Right ventricle myocardium inferior (tissue), 1 donor: ENCODE measurements around the gene RIGI. TPM values are rescaled to one million over a fixed set of nuclear protein-coding genes. Genes with fewer than 3 reads are reported as not detected.
"Not testable (repeated sequence)": the region's sequence is repeated elsewhere in the genome, so short reads cannot be mapped to it uniquely, and the experiment has no call there.

Experiments
- ATAC-seq: fragments of 200-7000 bp; cut with Tn5 transposase; one replicate; pipeline ENCODE4 v1.9.1; 2020; ENCODE audit warnings: mild to moderate bottlenecking, moderate library complexity
- DNase-seq: peaks from one replicate; pipeline ENCODE4 v3.0.0; 2021; ENCODE audit errors: missing footprints
- intact Hi-C: fragments of 100-400 bp; cut with DNase I; formaldehyde crosslinking; loops from one replicate; pipeline ENCODE4 v1.11.0; 2022
- total RNA-seq: library from RNA; stranded (reverse); fragmentation: NEBNext Ultra II Directional; extraction: Animal tissue kit (Norgen Biotek cat#: 25700); gene quantifications from one replicate; pipeline ENCODE4 v1.2.1, GENCODE V29; 2021
- donor health status: DM: no; HTN: yes; CAD: no; lungs with severe emphysema.

Gene RIGI
- total RNA-seq, 1 donor from 2014 or later: 4.7 TPM

GRCh38 chr9:32548213-32548612, 22.2 kb upstream of the RIGI start:
- ATAC-seq, intact Hi-C loops: not testable (repeated sequence)
- DNase-seq: peak; percentile 57

DNA sequence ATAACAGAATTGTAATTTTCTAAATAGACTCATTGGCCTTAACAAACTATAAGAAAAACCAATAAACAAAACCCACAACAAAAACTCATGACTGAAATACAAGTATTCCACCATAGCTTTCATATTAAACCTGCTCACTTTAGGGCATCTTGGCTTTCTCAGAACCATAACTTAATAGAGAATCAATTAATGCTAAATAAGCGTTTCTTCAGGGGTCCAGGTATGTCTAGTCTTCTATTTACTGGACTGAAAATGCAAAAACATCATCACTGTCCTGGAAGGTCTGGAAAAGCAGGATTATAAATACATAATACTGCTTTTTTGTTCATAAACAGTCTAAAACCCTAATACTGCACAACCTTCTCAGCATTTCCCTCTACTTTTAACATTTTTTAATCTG, 19.9 kb upstream of the RIGI start:
- intact Hi-C loops: loop anchor here (2.0 kb wide), 1 partner anchor 19 kb away; the partner anchor contains the start of gene RIGI
- ATAC-seq (no peak), DNase-seq (no peak)

DNA sequence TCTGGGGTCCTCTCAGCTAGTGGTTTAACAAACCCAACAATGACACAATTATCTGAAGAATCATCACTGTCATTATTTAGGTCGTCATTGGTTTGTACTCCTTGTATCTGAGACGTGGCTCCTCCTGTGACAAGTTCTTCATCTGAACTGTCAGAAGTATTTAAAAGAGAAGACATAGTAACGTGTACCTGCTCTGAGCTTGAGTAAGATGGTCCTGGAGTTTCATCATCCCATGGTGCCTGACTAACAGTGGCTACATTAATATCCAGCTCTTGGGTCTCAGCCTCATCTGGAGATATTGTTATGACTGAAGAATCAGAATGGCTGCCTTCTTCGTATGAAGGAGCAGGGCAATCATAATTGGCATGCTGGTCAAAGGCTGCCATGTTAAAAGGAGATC, 17.1 kb upstream of the RIGI start:
- ATAC-seq: no peak
- intact Hi-C loops: no loop called here
- no peak for DNase-seq

- ATAC-seq (no peak), DNase-seq (no peak)
- intact Hi-C loops: no loop called here
Observed at GRCh38 chr9:32533816-32534215, 7.8 kb upstream of the RIGI start.

DNA sequence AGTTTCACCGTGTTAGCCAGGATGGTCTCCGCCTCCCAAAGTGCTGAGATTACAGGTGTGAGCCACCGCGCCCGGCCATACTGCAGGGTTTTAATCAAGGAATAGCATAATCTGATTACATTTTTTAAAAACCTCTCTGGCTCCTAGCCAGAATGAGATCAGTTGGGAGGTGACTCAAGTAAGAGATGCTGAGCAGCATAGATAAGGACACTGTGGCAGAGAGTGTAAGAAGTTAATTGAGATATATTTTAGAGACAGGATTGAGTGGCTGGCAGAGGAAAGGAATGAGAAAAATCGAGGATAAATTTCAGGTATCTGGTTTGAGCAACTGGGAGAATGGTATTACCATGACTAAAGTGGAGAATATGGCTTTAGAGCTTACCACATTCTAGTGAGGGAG, 7.3 kb upstream of the RIGI start:
- DNase-seq (no peak), ATAC-seq (no peak)
- intact Hi-C loops: no loop called here

DNA sequence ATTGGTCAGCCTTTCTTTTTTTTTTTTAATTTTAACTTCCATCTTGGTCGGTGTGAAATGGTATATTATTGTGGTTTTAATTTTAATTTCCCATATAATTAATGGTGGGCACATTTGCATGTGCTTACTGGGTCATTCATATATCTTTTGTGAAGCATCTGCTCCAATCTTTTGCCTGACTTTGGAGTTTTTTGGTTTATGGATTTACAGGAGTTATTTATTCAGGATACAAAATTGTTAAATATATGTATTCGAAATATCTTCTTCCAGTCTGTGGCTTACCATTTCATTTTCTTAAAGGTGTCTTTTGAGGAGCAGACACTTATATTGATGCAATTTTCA, 682 bp upstream of the RIGI start:
- intact Hi-C loops: loop anchor here (2.0 to 10.0 kb wide), 4 partner anchors 20 to 142 kb away; partner anchors contain the start of genes ACO1 and NDUFB6
- ATAC-seq (no peak), DNase-seq (no peak)

- DNase-seq (no peak), ATAC-seq (no peak)
- intact Hi-C loops: loop anchor here (2.0 to 10.0 kb wide), 4 partner anchors 21 to 141 kb away; partner anchors contain the start of genes ACO1 and NDUFB6
Observed at GRCh38 chr9:32525709-32526030, 326 bp downstream of the RIGI start.

DNA sequence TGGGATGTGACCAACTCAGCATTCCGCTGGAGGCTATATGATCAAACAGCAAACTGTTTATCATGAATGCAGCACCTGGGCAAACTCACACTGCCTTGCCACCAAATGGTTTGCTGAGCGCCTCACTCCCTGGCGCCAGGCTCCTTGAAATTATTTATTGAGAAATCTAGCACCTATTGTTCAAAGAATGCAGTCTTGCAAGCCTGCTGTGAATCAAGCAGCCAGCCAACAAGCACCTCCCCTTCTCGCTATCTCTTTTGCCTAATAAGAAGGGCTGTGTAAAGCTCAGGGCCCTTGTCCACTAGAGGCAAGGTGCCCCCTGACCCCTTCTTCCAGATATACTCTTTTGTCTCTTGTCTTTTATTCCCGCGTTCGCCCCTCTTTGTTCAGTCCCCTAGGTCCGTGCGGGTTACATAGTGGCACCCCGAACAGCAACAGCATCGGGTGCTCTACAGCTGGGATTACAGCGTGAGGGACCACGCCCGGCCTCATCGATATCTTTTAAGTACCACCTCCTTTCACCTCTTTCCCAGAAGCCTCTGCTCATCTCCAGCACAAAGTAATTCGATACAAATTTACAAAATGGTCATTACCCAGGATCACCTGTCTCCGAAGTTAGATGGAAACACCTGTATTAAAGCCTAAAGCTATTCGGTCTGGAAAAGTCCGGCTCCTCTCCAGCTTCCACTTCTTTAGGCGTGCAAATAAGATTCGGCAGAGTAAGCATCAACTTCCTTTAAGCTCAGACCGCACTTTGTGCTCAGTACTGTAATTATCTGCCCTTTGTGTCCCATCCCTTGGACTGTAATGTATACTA, 896 bp downstream of the RIGI start:
- intact Hi-C loops: loop anchor here (10.0 kb wide), 1 partner anchor 90 kb away; no protein-coding TSS in a partner anchor
- DNase-seq (peak; percentile 53), ATAC-seq (peak; percentile 17)

- DNase-seq, ATAC-seq: not testable (repeated sequence)
- intact Hi-C loops: loop anchor here (10.0 kb wide), 1 partner anchor 90 kb away; no protein-coding TSS in a partner anchor
Observed at GRCh38 chr9:32524558-32524891, 1.5 kb downstream of the RIGI start.

- intact Hi-C loops: loop anchor here (10.0 kb wide), 1 partner anchor 89 kb away; no protein-coding TSS in a partner anchor
- ATAC-seq (no peak), DNase-seq (no peak)
Observed at GRCh38 chr9:32523910-32524309, 2.1 kb downstream of the RIGI start.

- ATAC-seq (no peak), DNase-seq (no peak)
- intact Hi-C loops: no loop called here
Observed at GRCh38 chr9:32518276-32518675, 7.7 kb downstream of the RIGI start.

DNA sequence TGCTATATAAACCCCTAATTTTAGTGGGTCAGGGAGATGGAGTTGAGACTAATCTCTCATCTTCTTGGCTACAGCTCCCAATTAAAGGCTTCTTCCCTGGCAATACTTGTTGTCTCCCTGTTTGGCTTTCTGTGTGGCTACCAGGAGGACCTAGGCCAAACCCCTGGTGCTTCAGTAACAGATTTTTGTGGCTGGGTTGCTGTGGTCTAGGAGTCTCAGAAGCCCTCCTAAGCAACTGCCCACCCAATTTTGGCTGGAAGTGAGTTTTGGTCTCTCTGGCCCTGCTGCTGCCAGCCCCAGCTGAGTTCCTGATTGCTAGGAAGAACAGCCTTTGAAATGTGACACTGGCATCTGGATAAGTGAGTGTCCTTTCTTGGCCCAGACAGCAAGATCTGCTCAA, 9.8 kb downstream of the RIGI start:
- ATAC-seq (no peak), DNase-seq (no peak)
- intact Hi-C loops: no loop called here

GRCh38 chr9:32508728-32509127, 17.3 kb downstream of the RIGI start:
- intact Hi-C loops: no loop called here
- DNase-seq: no peak
- ATAC-seq: no peak

- intact Hi-C loops: no loop called here
- ATAC-seq: no peak
- no peak for DNase-seq
Observed at GRCh38 chr9:32503008-32503407, 23.0 kb downstream of the RIGI start.

GRCh38 chr9:32502464-32502863, 23.5 kb downstream of the RIGI start:
- no peak for DNase-seq
- ATAC-seq: no peak
- intact Hi-C loops: no loop called here

- DNase-seq (no peak), ATAC-seq (no peak)
- intact Hi-C loops: no loop called here
Observed at GRCh38 chr9:32501868-32502267, 24.1 kb downstream of the RIGI start.

DNA sequence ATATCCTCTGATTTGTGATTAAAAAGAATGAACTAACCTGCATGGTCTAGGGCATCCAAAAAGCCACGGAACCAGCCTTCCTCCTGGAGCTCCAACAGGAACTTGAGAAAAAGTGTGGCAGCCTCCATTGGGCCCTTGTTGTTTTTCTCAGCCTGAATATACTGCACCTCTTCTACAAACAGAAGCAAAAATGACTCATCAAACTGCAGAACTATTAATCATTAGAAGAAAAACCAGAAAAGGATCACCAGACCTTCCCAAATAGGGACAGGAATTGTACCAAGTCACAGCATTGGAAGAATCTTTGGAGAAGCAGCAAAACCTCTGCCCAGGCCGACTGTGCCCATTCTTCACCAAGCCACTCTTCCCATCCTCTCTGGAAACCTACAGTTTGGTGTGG, 25.2 kb downstream of the RIGI start:
- no peak for ATAC-seq
- intact Hi-C loops: no loop called here
- no peak for DNase-seq

- DNase-seq (no peak), ATAC-seq (no peak)
- intact Hi-C loops: no loop called here
Observed at GRCh38 chr9:32497921-32498320, 28.1 kb downstream of the RIGI start.

DNA sequence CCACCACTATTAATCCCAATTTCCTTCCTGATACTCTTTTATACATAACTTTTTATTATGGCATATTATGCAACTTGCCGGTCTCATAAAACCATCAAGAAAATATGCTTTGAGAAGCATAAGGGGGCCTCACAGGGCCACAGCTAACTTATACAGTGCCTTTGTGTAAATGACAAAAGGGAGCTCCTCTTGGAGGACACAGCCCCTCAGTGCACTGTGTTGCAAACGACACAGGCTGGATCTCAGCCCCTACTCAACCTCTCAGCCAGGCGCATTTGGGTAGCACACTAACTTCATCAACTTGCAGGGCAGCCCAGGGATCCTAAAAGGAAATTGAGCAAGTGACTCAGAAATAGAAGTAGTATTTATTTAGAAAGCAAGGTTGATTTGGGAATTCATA, 35.4 kb downstream of the RIGI start:
- no peak for ATAC-seq
- intact Hi-C loops: no loop called here
- DNase-seq: no peak

DNA sequence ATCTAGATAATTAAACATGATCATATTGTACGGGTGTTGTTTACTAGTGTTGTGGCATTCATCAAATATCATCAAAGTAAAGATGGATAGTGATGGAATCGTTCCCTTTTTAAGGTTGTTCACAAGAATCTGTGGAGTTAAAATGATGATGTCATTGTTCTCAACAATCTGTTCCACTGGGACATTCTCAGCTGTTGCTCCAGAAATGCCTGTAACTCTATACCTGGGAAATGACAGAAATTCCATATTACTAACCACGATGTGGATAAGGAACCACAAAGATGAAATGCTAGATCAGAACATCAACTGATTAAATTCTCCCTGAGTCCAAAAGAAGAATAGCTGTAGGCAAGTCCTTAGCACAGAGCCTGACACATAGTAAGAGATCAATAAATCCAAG, 38.0 kb downstream of the RIGI start:
- no peak for DNase-seq
- intact Hi-C loops: no loop called here
- ATAC-seq: no peak
